ENCODE measurements around the gene CGREF1.
A peak's percentile ranks its signal among the peaks of the same experiment; 100 is the strongest.
"Not testable (repeated sequence)": the region's sequence is repeated elsewhere in the genome, so short reads cannot be mapped to it uniquely, and the experiment has no call there.

Gene CGREF1

GRCh38 chr2:27088634-27089033 lies 30.3 kb downstream of the CGREF1 start:
- DNase-seq (ENCODE audit: low read depth, low spot score), result no peak

DNA sequence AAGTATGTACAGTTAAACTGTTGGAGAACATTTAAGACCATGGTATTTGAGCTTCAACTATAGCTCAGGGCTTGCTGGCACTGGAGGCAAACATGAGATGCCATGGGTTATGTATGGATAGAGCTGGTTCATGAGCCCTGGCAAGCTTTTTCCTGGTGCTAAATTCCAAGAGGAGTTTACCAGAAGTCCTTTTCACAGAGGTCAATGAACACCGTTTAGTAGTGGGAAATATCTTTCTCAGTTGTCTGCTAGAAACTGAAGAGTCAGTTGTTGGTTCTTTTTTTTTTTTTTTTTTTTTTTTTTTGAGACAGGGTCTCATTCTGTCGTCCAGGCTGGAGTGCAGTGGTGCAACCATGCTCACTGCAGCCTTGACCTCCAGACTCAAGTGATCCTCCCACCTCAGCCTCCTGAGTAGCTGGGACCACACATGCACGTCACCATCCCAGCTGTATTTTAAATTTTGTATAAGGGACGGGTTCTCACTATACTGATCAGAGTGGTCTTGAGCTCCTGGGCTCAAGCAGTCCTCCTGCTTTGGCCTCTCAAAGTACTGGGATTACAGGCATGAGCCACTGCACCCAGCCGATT lies 31.0 kb downstream of the CGREF1 start:
- no peak for DNase-seq (ENCODE audit: low read depth, low spot score)

- DNase-seq (ENCODE audit: low read depth, low spot score), result no peak
Measured at GRCh38 chr2:27086724-27087593, 32.0 kb downstream of the CGREF1 start, which contains the start of gene KHK. Gene KHK (plus strand): TSS chr2:27086772. CDS start chr2:27087260, 488 bp downstream.

DNA sequence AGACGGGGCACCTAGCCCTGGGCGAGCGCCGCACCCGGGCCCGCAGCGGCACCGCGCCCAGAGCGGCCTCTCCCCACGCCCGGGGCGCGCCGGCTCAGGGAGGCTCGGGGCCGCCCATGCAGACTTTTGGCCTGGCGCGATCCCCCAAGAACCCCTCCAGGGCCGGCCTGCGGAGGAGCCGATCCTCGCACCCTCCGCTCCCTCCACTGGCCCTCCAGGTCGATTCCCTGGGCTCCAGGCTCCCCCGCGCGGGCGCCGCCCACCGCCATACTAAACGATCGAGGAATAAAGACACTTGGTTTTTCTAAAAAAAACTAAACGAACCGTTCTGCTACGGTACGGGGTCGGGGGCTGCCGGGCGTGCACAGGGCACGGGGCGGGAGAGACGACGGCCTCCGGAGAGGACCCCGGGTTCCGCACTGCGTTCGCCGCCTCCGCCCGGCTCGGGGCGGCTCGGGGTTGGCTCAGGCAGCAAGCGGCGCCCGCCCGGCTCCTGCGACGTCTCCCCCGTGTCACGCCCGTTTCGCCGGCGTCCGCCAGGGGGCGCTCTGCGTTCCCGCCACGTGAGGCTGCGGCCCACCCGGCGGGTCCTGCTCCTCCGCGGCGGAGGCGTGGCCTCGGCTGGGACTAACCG lies 32.7 kb downstream of the CGREF1 start:
- DNase-seq (ENCODE audit: low read depth, low spot score), result peak; percentile 97

GRCh38 chr2:27085673-27086089 lies 33.2 kb downstream of the CGREF1 start:
- peak; percentile 78 for DNase-seq (ENCODE audit: low read depth, low spot score)

DNA sequence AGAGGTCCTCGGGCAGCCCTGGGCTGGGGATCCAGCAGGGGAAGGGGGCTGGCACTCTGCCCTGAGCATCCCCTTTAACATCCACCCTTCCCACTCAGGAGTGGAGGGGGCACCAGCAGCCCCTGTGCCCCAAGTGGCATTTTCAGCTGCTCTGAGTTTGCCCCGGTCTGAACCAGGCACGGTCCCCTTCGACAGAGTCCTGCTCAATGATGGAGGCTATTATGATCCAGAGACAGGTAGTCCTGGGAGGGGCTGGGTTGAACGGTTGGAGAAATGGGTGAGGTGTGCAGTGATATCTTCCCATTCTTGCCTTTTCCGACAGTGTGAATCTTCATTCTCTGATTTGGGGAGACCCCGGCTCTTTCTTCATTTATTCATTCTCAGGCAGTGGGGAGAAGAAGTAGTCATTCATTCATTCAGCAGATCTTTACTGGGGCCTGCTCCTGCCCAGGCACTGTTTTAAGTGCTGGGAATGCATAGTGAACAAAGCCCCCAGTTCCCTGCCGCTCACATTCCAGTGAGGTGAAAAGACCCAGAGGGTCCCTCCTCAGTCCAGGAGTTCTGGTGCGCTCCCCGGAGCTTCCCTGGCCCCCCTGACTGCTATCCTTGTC lies 33.8 kb downstream of the CGREF1 start:
- no peak for DNase-seq (ENCODE audit: low read depth, low spot score)

- DNase-seq (ENCODE audit: low read depth, low spot score), result no peak
Measured at GRCh38 chr2:27084297-27085061, 34.4 kb downstream of the CGREF1 start.

DNA sequence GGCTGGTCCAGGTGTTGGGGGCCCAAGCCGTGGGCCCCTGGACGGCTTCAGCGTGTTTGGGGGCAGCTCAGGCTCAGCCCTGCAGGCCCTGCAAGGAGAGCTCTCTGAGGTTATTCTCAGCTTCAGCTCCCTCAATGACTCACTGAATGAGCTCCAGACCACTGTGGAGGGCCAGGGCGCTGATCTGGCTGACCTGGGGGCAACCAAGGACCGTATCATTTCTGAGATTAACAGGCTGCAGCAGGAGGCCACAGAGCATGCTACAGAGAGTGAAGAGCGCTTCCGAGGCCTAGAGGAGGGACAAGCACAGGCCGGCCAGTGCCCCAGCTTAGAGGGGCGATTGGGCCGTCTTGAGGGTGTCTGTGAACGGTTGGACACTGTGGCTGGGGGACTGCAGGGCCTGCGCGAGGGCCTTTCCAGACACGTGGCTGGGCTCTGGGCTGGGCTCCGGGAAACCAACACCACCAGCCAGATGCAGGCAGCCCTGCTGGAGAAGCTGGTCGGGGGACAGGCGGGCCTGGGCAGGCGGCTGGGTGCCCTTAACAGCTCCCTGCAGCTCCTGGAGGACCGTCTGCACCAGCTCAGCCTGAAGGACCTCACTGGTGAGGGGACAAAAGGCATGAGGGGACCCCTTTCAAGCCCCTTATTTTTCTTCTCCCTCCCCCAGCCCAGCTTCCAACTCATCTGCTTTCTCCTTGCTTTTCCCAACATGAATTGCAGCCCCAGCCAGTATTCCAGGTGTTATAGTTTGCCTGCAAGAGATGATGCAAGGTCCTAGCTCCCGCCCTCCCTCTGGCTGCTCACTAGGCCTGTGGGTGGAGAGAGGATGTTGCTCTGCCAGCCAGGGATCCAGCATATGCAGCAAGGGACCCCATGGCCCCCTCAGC lies 35.3 kb downstream of the CGREF1 start:
- DNase-seq (ENCODE audit: low read depth, low spot score), result no peak

- no peak for DNase-seq (ENCODE audit: low read depth, low spot score)
Measured at GRCh38 chr2:27082773-27083409, 36.0 kb downstream of the CGREF1 start.

DNA sequence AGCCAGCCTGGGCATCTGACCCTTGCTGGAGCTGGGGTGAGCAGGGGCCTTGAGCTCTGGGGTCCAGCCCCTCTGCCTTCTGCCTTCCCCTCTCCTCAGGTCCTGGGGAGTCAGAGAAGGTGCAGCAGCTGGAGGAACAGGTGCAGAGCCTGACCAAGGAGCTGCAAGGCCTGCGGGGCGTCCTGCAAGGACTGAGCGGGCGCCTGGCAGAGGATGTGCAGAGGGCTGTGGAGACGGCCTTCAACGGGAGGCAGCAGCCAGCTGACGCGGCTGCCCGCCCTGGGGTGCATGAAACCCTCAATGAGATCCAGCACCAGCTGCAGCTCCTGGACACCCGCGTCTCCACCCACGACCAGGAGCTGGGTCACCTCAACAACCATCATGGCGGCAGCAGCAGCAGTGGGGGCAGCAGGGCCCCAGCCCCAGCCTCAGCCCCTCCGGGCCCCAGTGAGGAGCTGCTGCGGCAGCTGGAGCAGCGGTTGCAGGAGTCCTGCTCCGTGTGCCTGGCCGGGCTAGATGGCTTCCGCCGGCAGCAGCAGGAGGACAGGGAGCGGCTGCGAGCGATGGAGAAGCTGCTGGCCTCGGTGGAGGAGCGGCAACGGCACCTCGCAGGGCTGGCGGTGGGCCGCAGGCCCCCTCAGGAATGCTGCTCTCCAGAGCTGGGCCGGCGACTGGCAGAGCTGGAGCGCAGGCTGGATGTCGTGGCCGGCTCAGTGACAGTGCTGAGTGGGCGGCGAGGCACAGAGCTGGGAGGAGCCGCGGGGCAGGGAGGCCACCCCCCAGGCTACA lies 36.8 kb downstream of the CGREF1 start:
- DNase-seq (ENCODE audit: low read depth, low spot score), result no peak

DNA sequence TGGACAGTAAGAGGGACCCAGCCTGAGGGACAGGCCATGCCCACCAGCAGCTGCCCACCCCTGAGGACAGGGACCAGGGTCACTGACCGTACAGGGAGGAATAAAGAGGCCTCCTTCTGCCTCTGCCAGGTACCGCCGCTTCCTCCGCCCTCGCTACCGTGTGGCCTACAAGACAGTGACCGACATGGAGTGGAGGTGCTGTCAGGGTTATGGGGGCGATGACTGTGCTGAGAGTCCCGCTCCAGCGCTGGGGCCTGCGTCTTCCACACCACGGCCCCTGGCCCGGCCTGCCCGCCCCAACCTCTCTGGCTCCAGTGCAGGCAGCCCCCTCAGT lies 38.4 kb downstream of the CGREF1 start:
- no peak for DNase-seq (ENCODE audit: low read depth, low spot score)

GRCh38 chr2:27080140-27080469 lies 38.8 kb downstream of the CGREF1 start:
- DNase-seq (ENCODE audit: low read depth, low spot score), result no peak

DNA sequence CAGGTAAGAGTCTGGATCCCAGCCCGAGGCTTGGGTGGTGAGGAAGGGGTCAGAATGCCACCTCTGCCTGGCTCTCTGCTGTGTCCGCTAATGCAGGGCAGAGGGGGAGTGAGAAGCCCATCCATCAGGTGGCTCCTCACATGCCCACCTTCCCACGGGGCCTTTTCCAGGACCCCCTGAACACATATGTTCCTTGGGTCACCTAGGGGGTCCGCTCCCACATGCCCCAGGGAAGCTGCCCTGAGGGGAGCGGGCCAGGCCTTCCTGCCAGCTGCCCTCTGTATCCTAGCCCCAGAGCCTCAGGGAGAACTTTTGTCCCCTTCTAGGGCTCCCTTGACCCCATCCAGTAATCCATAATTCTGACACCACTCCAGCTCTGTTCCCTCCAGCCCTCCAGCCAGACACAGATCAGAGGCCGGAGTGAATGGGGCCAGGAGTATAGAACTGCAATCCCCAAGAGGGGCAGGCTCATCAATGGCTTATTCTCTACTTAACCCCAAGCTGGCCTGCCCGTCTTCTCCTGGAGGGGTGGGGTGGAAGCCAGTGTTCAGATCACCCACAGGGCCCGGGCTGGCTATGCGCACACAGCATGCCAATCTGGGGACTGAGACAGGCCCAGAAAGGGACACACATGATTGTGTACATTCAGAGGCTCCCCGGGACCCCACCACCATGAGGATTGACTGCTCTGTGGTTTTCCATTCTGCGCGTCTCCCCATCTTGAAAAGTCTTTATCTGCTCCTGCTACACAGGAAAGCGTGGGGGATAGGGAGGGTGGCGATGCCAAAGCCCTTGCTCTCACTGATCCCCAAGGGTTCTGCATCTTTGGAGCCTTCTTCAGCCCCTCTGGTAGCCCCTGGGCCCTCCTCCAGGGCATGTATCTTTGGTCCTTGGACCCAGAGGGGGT lies 39.4 kb downstream of the CGREF1 start:
- DNase-seq (ENCODE audit: low read depth, low spot score), result no peak

GRCh38 chr2:27078267-27079194 lies 40.4 kb downstream of the CGREF1 start, which contains the start of gene EMILIN1:
Gene EMILIN1 (plus strand): TSS chr2:27078615. CDS start chr2:27079066, 451 bp downstream.
- DNase-seq (ENCODE audit: low read depth, low spot score), result no peak

DNA sequence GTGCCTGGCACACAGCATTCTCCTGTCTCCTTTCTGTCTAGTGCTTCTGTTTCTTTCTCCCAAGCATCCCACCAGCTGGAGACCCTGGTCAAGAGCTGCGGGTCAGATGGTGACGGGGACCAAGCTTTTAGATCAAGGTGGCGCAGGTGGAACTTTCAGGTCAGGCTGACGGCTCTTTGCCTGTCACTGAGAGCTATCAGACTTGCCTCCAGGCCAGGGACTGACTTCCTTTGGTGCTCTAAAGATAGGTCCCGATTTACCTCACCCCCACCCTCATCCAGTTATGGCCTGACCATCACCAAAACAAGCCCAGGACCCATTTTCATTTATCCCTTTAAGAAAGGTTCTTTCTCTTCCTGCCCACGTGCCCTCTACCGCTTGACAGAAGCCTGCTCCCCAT lies 41.7 kb downstream of the CGREF1 start:
- DNase-seq (ENCODE audit: low read depth, low spot score), result no peak

DNA sequence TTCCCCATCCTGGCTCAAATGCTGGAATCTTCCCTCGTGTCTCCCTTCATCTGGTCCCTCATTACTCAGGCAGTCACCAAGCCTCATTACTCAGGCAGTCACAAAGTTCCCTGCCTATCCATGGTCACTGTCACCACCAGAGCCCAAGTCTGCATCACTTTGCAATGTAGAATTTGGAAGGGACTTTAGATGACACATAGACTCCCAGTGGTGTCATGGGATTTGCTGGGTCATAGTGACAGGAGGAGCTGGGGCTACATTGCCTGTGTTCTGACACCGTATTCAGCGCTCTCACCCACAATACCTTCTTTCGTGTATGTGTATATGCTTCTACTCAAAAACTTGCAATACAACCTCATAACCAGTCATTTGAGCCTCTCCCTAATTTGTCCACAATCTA lies 42.6 kb downstream of the CGREF1 start:
- DNase-seq (ENCODE audit: low read depth, low spot score), result no peak

- not testable (repeated sequence) for DNase-seq (ENCODE audit: low read depth, low spot score)
Measured at GRCh38 chr2:27075566-27075871, 43.4 kb downstream of the CGREF1 start.

All from ELF-1 (cell line).